OCI-LY7 (cell line): ENCODE results near the gene RCSD1. TPM values are rescaled to one million over a fixed set of nuclear protein-coding genes. Genes with fewer than 3 reads are reported as not detected.
A peak's percentile ranks its signal among the peaks of the same experiment; 100 is the strongest.
"Not testable (repeated sequence)": the region's sequence is repeated elsewhere in the genome, so short reads cannot be mapped to it uniquely, and the experiment has no call there.

Experiments
- BruUV-seq: library from RNA; stranded (reverse); fragments of 400-500 nt; replicated peaks from 2 replicates; lab custom pipeline; 2021; lab: Mats Ljungman, UMichigan
- CTCF ChIA-PET: fragments of 300-600 bp; sonication (Branson Sonifier 250); formaldehyde crosslinking; loops from one replicate; lab custom pipeline; 2022; ENCODE audit warnings: antibody characterized with exemption; ENCODE audit not compliant: unreplicated experiment; lab: Charles Lee
- POLR2A ChIA-PET: fragments of 300-600 bp; sonication (Branson Sonifier 250); formaldehyde crosslinking; loops from one replicate; lab custom pipeline; 2022; ENCODE audit warnings: antibody characterized with exemption; lab: Charles Lee
- DNase-seq: peaks from one replicate; pipeline ENCODE4 v3.0.0-alpha.2; 2015; ENCODE audit warnings: low spot score
- H2AFZ ChIP-seq: fragments of 200-600 bp; sonication (generic), shearing (Covaris generic); 2 replicates; pipeline ENCODE4 v1.6.1; 2014; ENCODE audit warnings: mild to moderate bottlenecking, antibody characterized with exemption, low read length, moderate library complexity
- H3K27ac ChIP-seq: fragments of 200-600 bp; sonication (generic); 2 replicates; pipeline ENCODE4 v1.5.1; 2014; ENCODE audit warnings: mixed run types, low read depth, mild to moderate bottlenecking, moderate library complexity, low read length, inconsistent platforms; ENCODE audit not compliant: poor library complexity, severe bottlenecking
- H3K36me3 ChIP-seq: fragments of 200-600 bp; sonication (generic); 2 replicates; pipeline ENCODE4 v1.6.1; 2014; ENCODE audit warnings: mild to moderate bottlenecking, antibody characterized with exemption, low read length, moderate library complexity, mixed read lengths; ENCODE audit not compliant: insufficient read depth
- H3K4me1 ChIP-seq: fragments of 200-600 bp; sonication (generic); 2 replicates; pipeline ENCODE4 v1.5.1; 2014; ENCODE audit warnings: mild to moderate bottlenecking, low read length; ENCODE audit not compliant: insufficient read depth, poor library complexity, severe bottlenecking
- H3K4me2 ChIP-seq: fragments of 200-600 bp; sonication (generic); 2 replicates; pipeline ENCODE4 v1.6.1; 2014; ENCODE audit warnings: mild to moderate bottlenecking, low read length
- H3K4me3 ChIP-seq: fragments of 200-600 bp; sonication (generic); 2 replicates; pipeline ENCODE4 v1.5.1; 2014; ENCODE audit warnings: mild to moderate bottlenecking, low read depth, low read length; ENCODE audit not compliant: poor library complexity, severe bottlenecking
- H3K79me2 ChIP-seq: fragments of 200-600 bp; sonication (generic); 2 replicates; pipeline ENCODE4 v1.6.1; 2016; ENCODE audit warnings: low read depth, mild to moderate bottlenecking, low read length, moderate library complexity, mixed read lengths; ENCODE audit not compliant: insufficient read depth
- H3K9me2 ChIP-seq: fragments of 200-600 bp; sonication (generic); 2 replicates; pipeline ENCODE4 v1.6.1; 2016; ENCODE audit warnings: mild to moderate bottlenecking, low read length, mixed read lengths; ENCODE audit not compliant: insufficient read depth
- H3K9me3 ChIP-seq: fragments of 200-600 bp; sonication (generic); 2 replicates; pipeline ENCODE4 v1.6.1; 2014; ENCODE audit warnings: mild to moderate bottlenecking, mixed run types, low read length, mixed read lengths
- H4K20me1 ChIP-seq: fragments of 200-600 bp; sonication (generic); 2 replicates; pipeline ENCODE4 v1.6.1; 2014; ENCODE audit warnings: mild to moderate bottlenecking, antibody characterized with exemption, low read length, moderate library complexity, mixed read lengths; ENCODE audit not compliant: insufficient read depth
- EZH2phosphoT487 ChIP-seq: fragments of 200-600 bp; sonication (generic); IDR thresholded peaks from 2 replicates; pipeline ENCODE4 v1.6.1; 2018; ENCODE audit warnings: low read depth, borderline replicate concordance, mild to moderate bottlenecking, mixed run types, antibody characterized with exemption, low read length, moderate library complexity, mixed read lengths
- intact Hi-C: fragments of 100-400 bp; cut with micrococcal nuclease; formaldehyde crosslinking; loops from one replicate; pipeline ENCODE4 v1.10.0; 2022; ENCODE audit not compliant: unreplicated experiment
- total RNA-seq, 2 experiments: library from RNA; depleted of rRNA in 1 of 2; stranded (reverse); fragments of >200 nt in 1 of 2; shearing (Covaris generic) in 1 of 2; gene quantifications; 2 replicates each; pipeline ENCODE4 v1.2.3, GENCODE V29; 2014 to 2022
- TF ChIP-seq, protein P1 (sequence below): fragments of 200-600 bp; sonication (generic); conservative IDR thresholded peaks from 2 replicates; pipeline ENCODE4 v1.5.1; 2014; ENCODE audit warnings: mild to moderate bottlenecking, antibody characterized with exemption, low read length, moderate library complexity, mixed read lengths

Gene RCSD1
- total RNA-seq, 2 experiments from 2014 or later: 161 to 164 TPM

GRCh38 chr1:167612587-167613385, 17.2 kb upstream of the RCSD1 start:
- POLR2A ChIA-PET: interaction anchor here (0.5 kb wide), 1 partner anchor 255 kb away, joined by 4 read pairs; no protein-coding TSS in a partner anchor
- H3K27ac ChIP-seq: peak overlapping the region; percentile 1
- no peak overlapping the region for H3K4me3 ChIP-seq
- BruUV-seq: no TSS peak
- H3K79me2 ChIP-seq: peaks cover 27% of the 10 kb centered on the region; the same call in 1 of the 2 replicates
- peaks cover 45% of the 10 kb centered on the region for H3K9me3 ChIP-seq
- H2AFZ ChIP-seq: no peak overlapping the region
- no peaks in the 10 kb centered on the region for H4K20me1 ChIP-seq
- no peak for TF ChIP-seq EZH2phosphoT487
- TF ChIP-seq, protein P1, sequence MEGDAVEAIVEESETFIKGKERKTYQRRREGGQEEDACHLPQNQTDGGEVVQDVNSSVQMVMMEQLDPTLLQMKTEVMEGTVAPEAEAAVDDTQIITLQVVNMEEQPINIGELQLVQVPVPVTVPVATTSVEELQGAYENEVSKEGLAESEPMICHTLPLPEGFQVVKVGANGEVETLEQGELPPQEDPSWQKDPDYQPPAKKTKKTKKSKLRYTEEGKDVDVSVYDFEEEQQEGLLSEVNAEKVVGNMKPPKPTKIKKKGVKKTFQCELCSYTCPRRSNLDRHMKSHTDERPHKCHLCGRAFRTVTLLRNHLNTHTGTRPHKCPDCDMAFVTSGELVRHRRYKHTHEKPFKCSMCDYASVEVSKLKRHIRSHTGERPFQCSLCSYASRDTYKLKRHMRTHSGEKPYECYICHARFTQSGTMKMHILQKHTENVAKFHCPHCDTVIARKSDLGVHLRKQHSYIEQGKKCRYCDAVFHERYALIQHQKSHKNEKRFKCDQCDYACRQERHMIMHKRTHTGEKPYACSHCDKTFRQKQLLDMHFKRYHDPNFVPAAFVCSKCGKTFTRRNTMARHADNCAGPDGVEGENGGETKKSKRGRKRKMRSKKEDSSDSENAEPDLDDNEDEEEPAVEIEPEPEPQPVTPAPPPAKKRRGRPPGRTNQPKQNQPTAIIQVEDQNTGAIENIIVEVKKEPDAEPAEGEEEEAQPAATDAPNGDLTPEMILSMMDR: no peak
- CTCF ChIA-PET: no interaction called here
- intact Hi-C loops: no loop called here
- DNase-seq: no peak
- H3K9me2 ChIP-seq: no peaks in the 10 kb centered on the region
- no peak overlapping the region for H3K4me2 ChIP-seq
- H3K4me1 ChIP-seq: peaks cover 48% of the 10 kb centered on the region
- H3K36me3 ChIP-seq: peaks cover 53% of the 10 kb centered on the region

GRCh38 chr1:167613984-167614383, 16.0 kb upstream of the RCSD1 start:
- H3K4me2 ChIP-seq, H3K9me2 ChIP-seq, intact Hi-C loops, H4K20me1 ChIP-seq, CTCF ChIA-PET, DNase-seq, H3K27ac ChIP-seq, BruUV-seq, H2AFZ ChIP-seq, H3K4me3 ChIP-seq: not testable (repeated sequence)
- Histone ChIP-seq H3K79me2 (peaks cover 27% of the 10 kb centered on the region; the same call in 1 of the 2 replicates), H3K36me3 (peaks cover 42% of the 10 kb centered on the region), H3K9me3 (peaks cover 33% of the 10 kb centered on the region), H3K4me1 (peaks cover 60% of the 10 kb centered on the region)
- POLR2A ChIA-PET: interaction anchor here (0.7 to 7.4 kb wide), 2 partner anchors 18 to 25 kb away, joined by 3 to 250 read pairs; partner anchors contain the start of gene RCSD1

- Histone ChIP-seq H3K9me3 (peaks cover 24% of the 10 kb centered on the region), H2AFZ (no peak overlapping the region), H3K79me2 (peaks cover 27% of the 10 kb centered on the region; the same call in 1 of the 2 replicates), H3K36me3 (peaks cover 34% of the 10 kb centered on the region), H4K20me1 (no peaks in the 10 kb centered on the region), H3K4me2 (no peak overlapping the region), H3K27ac (peak overlapping the region; percentile 96), H3K9me2 (no peaks in the 10 kb centered on the region), H3K4me1 (peaks cover 69% of the 10 kb centered on the region), H3K4me3 (no peak overlapping the region)
- intact Hi-C loops: loop anchor here (5.0 kb wide), 1 partner anchor 393 kb away; the partner anchor contains the start of gene POU2F1
- ChIA-PET POLR2A (interaction anchor here (0.7 to 7.4 kb wide), 5 partner anchors 10 to 57 kb away, joined by 3 to 250 read pairs (median 16); partner anchors contain the start of gene RCSD1), CTCF (no interaction called here)
- no TSS peak for BruUV-seq
- no peak for DNase-seq
- TF ChIP-seq, protein P1: no peak
- no peak for TF ChIP-seq EZH2phosphoT487
Observed at GRCh38 chr1:167614851-167615250, 15.2 kb upstream of the RCSD1 start.
